ENCODE results near the gene MGAT4A.

The MGAT4A gene

DNA sequence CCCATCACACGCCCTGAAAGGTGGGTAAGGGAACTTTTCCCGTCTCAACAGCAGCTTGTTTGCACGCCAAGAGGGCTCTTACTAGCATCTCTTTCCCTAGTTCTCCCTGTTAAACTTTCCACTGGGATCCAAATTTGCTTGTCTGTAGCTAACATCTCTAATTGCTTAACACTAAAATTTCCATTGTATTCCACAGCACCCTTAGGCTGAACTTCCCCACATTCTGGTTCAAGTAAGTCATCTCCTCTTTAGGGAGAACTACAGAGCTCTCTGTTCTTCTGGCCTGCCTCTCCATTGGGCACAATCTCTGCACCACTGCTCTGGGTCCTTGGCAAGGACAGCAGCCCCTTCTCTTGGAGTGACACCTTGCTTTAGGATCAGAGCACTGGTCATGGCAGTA, 98.6 kb downstream of the MGAT4A start:
- no peak overlapping the region for H3K4me3 ChIP-seq (ENCODE audit: low read length)
- no peak overlapping the region for H3K4me2 ChIP-seq (ENCODE audit: low read depth, low read length)
- no peak overlapping the region for H3K9ac ChIP-seq (ENCODE audit: low read length)
- H3K4me1 ChIP-seq (ENCODE audit: low read length), result peaks cover 8% of the 10 kb centered on the region; the same call in 1 of the 2 replicates
- no peaks in the 10 kb centered on the region for H4K20me1 ChIP-seq (ENCODE audit: insufficient read depth, low read length)
- DNase-seq, result no peak
- H3K79me2 ChIP-seq (ENCODE audit: low read length), result no peaks in the 10 kb centered on the region
- TF ChIP-seq EZH2phosphoT487 (IDR thresholded peaks at IDR 0.05; ENCODE audit: low read length) (no peak), EZH2 (optimal IDR thresholded peaks at IDR 0.05; ENCODE audit: low read depth, low read length) (no peak)
- TF ChIP-seq, protein P1, sequence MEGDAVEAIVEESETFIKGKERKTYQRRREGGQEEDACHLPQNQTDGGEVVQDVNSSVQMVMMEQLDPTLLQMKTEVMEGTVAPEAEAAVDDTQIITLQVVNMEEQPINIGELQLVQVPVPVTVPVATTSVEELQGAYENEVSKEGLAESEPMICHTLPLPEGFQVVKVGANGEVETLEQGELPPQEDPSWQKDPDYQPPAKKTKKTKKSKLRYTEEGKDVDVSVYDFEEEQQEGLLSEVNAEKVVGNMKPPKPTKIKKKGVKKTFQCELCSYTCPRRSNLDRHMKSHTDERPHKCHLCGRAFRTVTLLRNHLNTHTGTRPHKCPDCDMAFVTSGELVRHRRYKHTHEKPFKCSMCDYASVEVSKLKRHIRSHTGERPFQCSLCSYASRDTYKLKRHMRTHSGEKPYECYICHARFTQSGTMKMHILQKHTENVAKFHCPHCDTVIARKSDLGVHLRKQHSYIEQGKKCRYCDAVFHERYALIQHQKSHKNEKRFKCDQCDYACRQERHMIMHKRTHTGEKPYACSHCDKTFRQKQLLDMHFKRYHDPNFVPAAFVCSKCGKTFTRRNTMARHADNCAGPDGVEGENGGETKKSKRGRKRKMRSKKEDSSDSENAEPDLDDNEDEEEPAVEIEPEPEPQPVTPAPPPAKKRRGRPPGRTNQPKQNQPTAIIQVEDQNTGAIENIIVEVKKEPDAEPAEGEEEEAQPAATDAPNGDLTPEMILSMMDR (IDR thresholded peaks at IDR 0.05; ENCODE audit: low read length), result no peak
- no peak overlapping the region for H3K27ac ChIP-seq (ENCODE audit: low read length)
- no peaks in the 10 kb centered on the region for H3K27me3 ChIP-seq (replicated peaks; ENCODE audit: insufficient read depth, low read length)
- H3K9me2 ChIP-seq (replicated peaks; ENCODE audit: insufficient read depth, low read length), result no peaks in the 10 kb centered on the region
- H3K36me3 ChIP-seq (replicated peaks; ENCODE audit: insufficient read depth, low read length), result no peaks in the 10 kb centered on the region
- no peak overlapping the region for H2AFZ ChIP-seq (ENCODE audit: low read length)
- H3K9me3 ChIP-seq (replicated peaks; ENCODE audit: insufficient read depth, low read length), result no peaks in the 10 kb centered on the region
- H3F3A ChIP-seq (ENCODE audit: insufficient read depth, low read length), result no peaks in the 10 kb centered on the region

DNA sequence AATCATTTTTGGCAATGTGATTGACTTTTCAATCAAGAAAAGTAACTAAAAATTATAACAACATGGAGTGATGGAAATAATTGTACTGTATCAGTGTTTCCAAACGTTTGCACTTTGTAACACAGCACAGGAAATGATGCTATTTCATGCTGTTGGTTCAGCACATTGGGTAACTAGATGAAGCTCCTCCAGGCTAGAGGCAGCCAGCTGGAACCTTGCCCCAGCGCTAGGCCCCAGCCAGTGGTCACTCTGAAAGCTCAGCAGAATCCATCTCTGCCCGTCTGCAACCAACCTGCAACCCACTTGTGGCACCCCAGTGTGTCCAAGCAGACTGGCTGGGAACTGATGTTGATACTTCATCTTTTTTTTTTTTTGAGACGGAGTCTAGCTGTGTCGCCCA, 107.3 kb downstream of the MGAT4A start:
- Histone ChIP-seq H3K9ac (ENCODE audit: low read length) (no peak overlapping the region), H3F3A (ENCODE audit: insufficient read depth, low read length) (no peaks in the 10 kb centered on the region), H3K27me3 (replicated peaks; ENCODE audit: insufficient read depth, low read length) (no peaks in the 10 kb centered on the region), H3K9me2 (replicated peaks; ENCODE audit: insufficient read depth, low read length) (no peaks in the 10 kb centered on the region), H3K79me2 (ENCODE audit: low read length) (no peaks in the 10 kb centered on the region), H3K36me3 (replicated peaks; ENCODE audit: insufficient read depth, low read length) (no peaks in the 10 kb centered on the region), H4K20me1 (ENCODE audit: insufficient read depth, low read length) (0 out of 2 replicates have a peak, but pooled peaks cover 2% of the 10 kb centered on the region), H2AFZ (ENCODE audit: low read length) (no peak overlapping the region), H3K4me2 (ENCODE audit: low read depth, low read length) (no peak overlapping the region), H3K4me3 (ENCODE audit: low read length) (no peak overlapping the region), H3K4me1 (ENCODE audit: low read length) (no peaks in the 10 kb centered on the region), H3K27ac (ENCODE audit: low read length) (no peak overlapping the region), H3K9me3 (replicated peaks; ENCODE audit: insufficient read depth, low read length) (no peaks in the 10 kb centered on the region)
- TF ChIP-seq EZH2 (optimal IDR thresholded peaks at IDR 0.05; ENCODE audit: low read depth, low read length), result no peak
- TF ChIP-seq, protein P1 (IDR thresholded peaks at IDR 0.05; ENCODE audit: low read length), result no peak
- no peak for TF ChIP-seq EZH2phosphoT487 (IDR thresholded peaks at IDR 0.05; ENCODE audit: low read length)
- DNase-seq, result no peak

GRCh38 chr2:98617149-98617548, 113.8 kb downstream of the MGAT4A start:
- Histone ChIP-seq H3K9ac (ENCODE audit: low read length) (no peak overlapping the region), H3K79me2 (ENCODE audit: low read length) (no peaks in the 10 kb centered on the region), H3K27ac (ENCODE audit: low read length) (no peak overlapping the region), H3K36me3 (replicated peaks; ENCODE audit: insufficient read depth, low read length) (no peaks in the 10 kb centered on the region; the same call in 1 of the 2 replicates), H2AFZ (ENCODE audit: low read length) (no peak overlapping the region), H3K4me3 (ENCODE audit: low read length) (no peak overlapping the region), H3K27me3 (replicated peaks; ENCODE audit: insufficient read depth, low read length) (no peaks in the 10 kb centered on the region), H3K9me2 (replicated peaks; ENCODE audit: insufficient read depth, low read length) (no peaks in the 10 kb centered on the region), H3F3A (ENCODE audit: insufficient read depth, low read length) (no peaks in the 10 kb centered on the region), H3K9me3 (replicated peaks; ENCODE audit: insufficient read depth, low read length) (no peaks in the 10 kb centered on the region), H3K4me2 (ENCODE audit: low read depth, low read length) (no peak overlapping the region), H3K4me1 (ENCODE audit: low read length) (no peaks in the 10 kb centered on the region), H4K20me1 (ENCODE audit: insufficient read depth, low read length) (no peaks in the 10 kb centered on the region)
- DNase-seq, result no peak
- TF ChIP-seq, protein P1 (IDR thresholded peaks at IDR 0.05; ENCODE audit: low read length), result no peak
- no peak for TF ChIP-seq EZH2phosphoT487 (IDR thresholded peaks at IDR 0.05; ENCODE audit: low read length)
- no peak for TF ChIP-seq EZH2 (optimal IDR thresholded peaks at IDR 0.05; ENCODE audit: low read depth, low read length)

Data from MM.1S (cell line).